K562 (cell line): ENCODE data around the gene KCNJ9. TPM values are rescaled to one million over a fixed set of nuclear protein-coding genes. Genes with fewer than 3 reads are reported as not detected.

ENCODE experiments used
- ATAC-seq: fragments of 200-7000 bp; cut with Tn5 transposase; 3 replicates; pipeline ENCODE4 v1.9.1; 2020; ENCODE audit warnings: moderate library complexity
- BruUV-seq: library from RNA; stranded (reverse); fragments of 400-500 nt; replicated peaks from 2 replicates; lab custom pipeline; 2021; lab: Mats Ljungman, UMichigan
- CTCF ChIA-PET: fragments of 300-600 bp; formaldehyde crosslinking; extraction: SDS; loops from one replicate; lab custom pipeline; 2021; ENCODE audit warnings: low intra/inter-chr PET ratio; lab: Yijun Ruan, JAX
- POLR2A ChIA-PET: fragments of 300-600, 350-650 bp; sonication (Branson Sonifier 250); formaldehyde crosslinking; extraction: SDS; loops from one replicate; lab custom pipeline; 2021; ENCODE audit warnings: antibody characterized with exemption, inconsistent platforms; lab: Yijun Ruan, JAX
- DNase-seq, 4 experiments: peaks; one replicate each; pipeline versions ENCODE4 v3.0.0 to v3.0.0-alpha.2; 2011 to 2018; ENCODE audit warnings: low spot score in 3 of 4, mixed read lengths in 3 of 4; ENCODE audit errors: extremely low read depth in 1 of 4
- FAIRE-seq: peaks from 2 replicates; lab custom pipeline; 2011; peaks lifted over from hg19 to GRCh38; lab: Jason Lieb, UNC
- H2AFZ ChIP-seq: 2 replicates; pipeline ENCODE4 v1.6.0; 2011; ENCODE audit warnings: low read depth, low read length, control low read depth, inconsistent platforms
- H3K27ac ChIP-seq: fragments of 200-600 bp; 3 replicates; pipeline ENCODE4 v1.8.0; 2011; ENCODE audit warnings: low read depth, mild to moderate bottlenecking, control low read depth, inconsistent platforms, low read length, moderate library complexity, mixed read lengths; ENCODE audit errors: extremely low read depth
- H3K27me3 ChIP-seq, 2 experiments: fragments of 300-600 bp in 1 of 2; 2 replicates in 1 of 2; 3 replicates in 1 of 2; pipeline versions ENCODE4 v1.6.0 to v1.8.0; 2011; ENCODE audit warnings: inconsistent platforms in 2 of 2, low read length in 2 of 2, mild to moderate bottlenecking in 1 of 2, mixed read lengths in 1 of 2, moderate library complexity in 1 of 2; ENCODE audit not compliant: control insufficient read depth in 2 of 2, insufficient read depth in 2 of 2
- H3K36me3 ChIP-seq: fragments of 300-600 bp; 3 replicates; pipeline ENCODE4 v1.8.0; 2011; ENCODE audit warnings: mild to moderate bottlenecking, low read length, inconsistent platforms; ENCODE audit not compliant: control insufficient read depth, insufficient read depth
- H3K4me1 ChIP-seq, 2 experiments: fragments of 200-600 bp in 1 of 2; replicated peaks in 1 of 2; 2 replicates in 1 of 2; 3 replicates in 1 of 2; pipeline versions ENCODE4 v1.5.1 to v1.8.0; 2011; ENCODE audit warnings: inconsistent platforms in 2 of 2, low read length in 2 of 2, mild to moderate bottlenecking in 1 of 2, mixed read lengths in 1 of 2, moderate library complexity in 1 of 2; ENCODE audit not compliant: control insufficient read depth in 2 of 2, insufficient read depth in 2 of 2
- H3K4me2 ChIP-seq: 2 replicates; pipeline ENCODE4 v1.6.1; 2011; ENCODE audit warnings: low read length, control low read depth, inconsistent platforms, mixed read lengths; ENCODE audit not compliant: insufficient read depth
- H3K4me3 ChIP-seq: fragments of 200-600 bp; sonication (generic), shearing (Covaris generic); 2 replicates; pipeline ENCODE4 v1.5.1; 2016; ENCODE audit warnings: control low read depth, inconsistent platforms
- H3K79me2 ChIP-seq: fragments of 200-600 bp; 3 replicates; pipeline ENCODE4 v1.8.0; 2011; ENCODE audit warnings: low read length, inconsistent platforms; ENCODE audit not compliant: control insufficient read depth, insufficient read depth
- H3K9ac ChIP-seq, 2 experiments: 2 replicates each; pipeline versions ENCODE4 v1.6.0 to v1.6.1; 2011; ENCODE audit warnings: low read depth in 2 of 2, low read length in 2 of 2, control low read depth in 1 of 2, inconsistent platforms in 1 of 2, mild to moderate bottlenecking in 1 of 2, mixed read lengths in 1 of 2; ENCODE audit not compliant: insufficient read depth in 1 of 2
- H3K9me1 ChIP-seq: one replicate; pipeline ENCODE4 v1.6.0; 2011; ENCODE audit warnings: inconsistent platforms, mild to moderate bottlenecking, low read length, moderate library complexity; ENCODE audit not compliant: control insufficient read depth, insufficient read depth
- H3K9me3 ChIP-seq: replicated peaks from 2 replicates; pipeline ENCODE4 v1.5.1; 2011; ENCODE audit warnings: low read depth, low read length, inconsistent platforms; ENCODE audit not compliant: control insufficient read depth, insufficient read depth
- H4K20me1 ChIP-seq: replicated peaks from 2 replicates; pipeline ENCODE4 v1.6.1; 2011; ENCODE audit warnings: low read length, inconsistent platforms, mixed read lengths; ENCODE audit not compliant: control insufficient read depth, insufficient read depth
- BMI1 ChIP-seq: fragments of 150-350 bp; IDR thresholded peaks from 2 replicates; pipeline ENCODE4 v1.6.1; 2014; ENCODE audit warnings: low read length
- GABPA ChIP-seq: fragments of 200-800 bp; sonication (Bioruptor generic); conservative IDR thresholded peaks from 2 replicates; pipeline ENCODE4 v1.6.1; 2016; ENCODE audit warnings: low read depth, missing genetic modification characterization, missing compliant biosample characterization
- SIN3B ChIP-seq: fragments of 450-650 bp; IDR thresholded peaks from 2 replicates; pipeline ENCODE4 v1.6.1; 2017; ENCODE audit warnings: low read depth, mild to moderate bottlenecking, moderate library complexity
- WGBS: fragments of 100-300 bp; shearing (Covaris generic); methylation state at CpG from one replicate; pipeline ENCODE4 v1.1.6; 2016; ENCODE audit warnings: low coverage, mixed read lengths; ENCODE audit not compliant: insufficient coverage; ENCODE audit errors: missing lambda C conversion rate; 5-methylcytosine and 5-hydroxymethylcytosine counted together
- in situ Hi-C: fragments of 300-500 bp; cut with MboI; formaldehyde crosslinking; loops from 4 replicates; pipeline ENCODE4 v1.15.0; 2018; ENCODE audit warnings: inconsistent platforms, mixed read lengths
- intact Hi-C: fragments of 100-400 bp; cut with micrococcal nuclease; formaldehyde crosslinking; loops from 2 replicates; pipeline ENCODE4 v1.14.2; 2022
- polyA plus RNA-seq, 8 experiments: library from polyadenylated mRNA; depleted of rRNA in 4 of 8; stranded (reverse) in 5 of 8; unstranded in 3 of 8; fragments of >200 nt; fragmentation: Nextera tagmentation in 2 of 8; fragmentation: Illumina TruSeq in 1 of 8; extraction: Ambion mirVana in 2 of 8; extraction: Trizol in 1 of 8; gene quantifications; 2 replicates each; pipeline versions ENCODE4 v1.2.1 to v1.2.3, GENCODE V29; 2011 to 2014; ENCODE audit warnings: inconsistent platforms in 1 of 8, missing spikeins in 1 of 8
- total RNA-seq, 7 experiments: library from RNA; depleted of rRNA in 6 of 7; stranded (reverse); fragments of >200 nt in 6 of 7; fragmentation: Illumina TruSeq in 2 of 7; extraction: Trizol in 2 of 7; gene quantifications; 2 replicates each; pipeline versions ENCODE4 v1.2.1 to v1.2.3, GENCODE V29; 2011 to 2021; ENCODE audit warnings: low replicate concordance in 1 of 7
- TF ChIP-seq, protein P1 (sequence below): fragments of 250-450 bp; sonication (Bioruptor Pico); IDR thresholded peaks from 2 replicates; pipeline ENCODE4 v1.5.0; 2022; ENCODE audit warnings: mild to moderate bottlenecking
- TF ChIP-seq, protein P2 (sequence below): sonication (generic); formaldehyde crosslinking; IDR thresholded peaks from 2 replicates; pipeline ENCODE4 v1.8.1; 2023; ENCODE audit warnings: mild to moderate bottlenecking, missing genetic modification reagents
- TF ChIP-seq, protein P3 (sequence below): fragments of 450-650 bp; IDR thresholded peaks from 2 replicates; pipeline ENCODE4 v1.6.1; 2016; ENCODE audit warnings: mild to moderate bottlenecking, moderate library complexity

Gene KCNJ9
- total and polyA plus RNA-seq, 9 of the 15 experiments (the other 6 are each of a cell fraction or from before 2014, with no cell fraction given) = not detected

DNA sequence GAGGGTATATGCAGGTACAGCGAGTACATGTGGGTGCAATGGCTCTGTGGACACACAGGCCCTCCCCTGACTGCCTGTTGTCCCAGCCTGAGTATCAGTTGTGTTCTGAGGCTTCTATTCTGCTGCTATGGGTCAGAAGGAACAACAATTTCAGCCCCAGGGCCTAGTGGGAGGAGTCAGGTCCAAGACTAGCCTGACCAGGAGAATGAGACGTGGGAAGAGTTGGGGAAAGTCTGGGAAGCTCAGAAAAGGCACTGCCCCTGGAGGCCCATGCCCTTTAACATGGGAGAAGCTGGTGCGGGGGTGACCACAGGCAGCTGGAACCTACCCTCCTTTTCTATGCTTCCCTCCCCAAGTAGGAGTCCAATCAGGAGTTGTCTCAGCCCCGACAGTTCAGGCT lies 9.4 kb downstream of the KCNJ9 start:
- no peaks in the 10 kb centered on the region for H3K36me3 ChIP-seq
- in situ Hi-C loops = no loop called here
- no TSS peak for BruUV-seq
- ChIA-PET CTCF (no interaction called here), POLR2A (no interaction called here)
- H3K4me3 ChIP-seq = no peak overlapping the region
- no peaks in the 10 kb centered on the region for H3K79me2 ChIP-seq
- 43% methylated on average over 4 of the region's 4 CpGs for WGBS
- no peak overlapping the region for H2AFZ ChIP-seq
- no peak overlapping the region for H3K4me2 ChIP-seq
- H3K27me3 ChIP-seq = no peaks in the 10 kb centered on the region
- no peaks in the 10 kb centered on the region for H3K9me1 ChIP-seq
- peaks cover 0 to 24% of the 10 kb centered on the region in 2 experiments; a peak in 1 of 5 replicates for H3K4me1 ChIP-seq
- ATAC-seq (no peak), FAIRE-seq (no peak), DNase-seq (no peak)
- intact Hi-C loops = no loop called here
- H3K9ac ChIP-seq = no peak overlapping the region
- no peak overlapping the region for H3K27ac ChIP-seq
- H3K9me3 ChIP-seq = no peaks in the 10 kb centered on the region
- H4K20me1 ChIP-seq = peaks cover 5% of the 10 kb centered on the region; the same call in 1 of the 2 replicates
- no peak for TF ChIP-seq SIN3B
- TF ChIP-seq, protein P1, sequence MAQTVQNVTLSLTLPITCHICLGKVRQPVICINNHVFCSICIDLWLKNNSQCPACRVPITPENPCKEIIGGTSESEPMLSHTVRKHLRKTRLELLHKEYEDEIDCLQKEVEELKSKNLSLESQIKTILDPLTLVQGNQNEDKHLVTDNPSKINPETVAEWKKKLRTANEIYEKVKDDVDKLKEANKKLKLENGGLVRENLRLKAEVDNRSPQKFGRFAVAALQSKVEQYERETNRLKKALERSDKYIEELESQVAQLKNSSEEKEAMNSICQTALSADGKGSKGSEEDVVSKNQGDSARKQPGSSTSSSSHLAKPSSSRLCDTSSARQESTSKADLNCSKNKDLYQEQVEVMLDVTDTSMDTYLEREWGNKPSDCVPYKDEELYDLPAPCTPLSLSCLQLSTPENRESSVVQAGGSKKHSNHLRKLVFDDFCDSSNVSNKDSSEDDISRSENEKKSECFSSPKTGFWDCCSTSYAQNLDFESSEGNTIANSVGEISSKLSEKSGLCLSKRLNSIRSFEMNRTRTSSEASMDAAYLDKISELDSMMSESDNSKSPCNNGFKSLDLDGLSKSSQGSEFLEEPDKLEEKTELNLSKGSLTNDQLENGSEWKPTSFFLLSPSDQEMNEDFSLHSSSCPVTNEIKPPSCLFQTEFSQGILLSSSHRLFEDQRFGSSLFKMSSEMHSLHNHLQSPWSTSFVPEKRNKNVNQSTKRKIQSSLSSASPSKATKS (CRISPR knock-in tag) = no peak
- TF ChIP-seq, protein P2, sequence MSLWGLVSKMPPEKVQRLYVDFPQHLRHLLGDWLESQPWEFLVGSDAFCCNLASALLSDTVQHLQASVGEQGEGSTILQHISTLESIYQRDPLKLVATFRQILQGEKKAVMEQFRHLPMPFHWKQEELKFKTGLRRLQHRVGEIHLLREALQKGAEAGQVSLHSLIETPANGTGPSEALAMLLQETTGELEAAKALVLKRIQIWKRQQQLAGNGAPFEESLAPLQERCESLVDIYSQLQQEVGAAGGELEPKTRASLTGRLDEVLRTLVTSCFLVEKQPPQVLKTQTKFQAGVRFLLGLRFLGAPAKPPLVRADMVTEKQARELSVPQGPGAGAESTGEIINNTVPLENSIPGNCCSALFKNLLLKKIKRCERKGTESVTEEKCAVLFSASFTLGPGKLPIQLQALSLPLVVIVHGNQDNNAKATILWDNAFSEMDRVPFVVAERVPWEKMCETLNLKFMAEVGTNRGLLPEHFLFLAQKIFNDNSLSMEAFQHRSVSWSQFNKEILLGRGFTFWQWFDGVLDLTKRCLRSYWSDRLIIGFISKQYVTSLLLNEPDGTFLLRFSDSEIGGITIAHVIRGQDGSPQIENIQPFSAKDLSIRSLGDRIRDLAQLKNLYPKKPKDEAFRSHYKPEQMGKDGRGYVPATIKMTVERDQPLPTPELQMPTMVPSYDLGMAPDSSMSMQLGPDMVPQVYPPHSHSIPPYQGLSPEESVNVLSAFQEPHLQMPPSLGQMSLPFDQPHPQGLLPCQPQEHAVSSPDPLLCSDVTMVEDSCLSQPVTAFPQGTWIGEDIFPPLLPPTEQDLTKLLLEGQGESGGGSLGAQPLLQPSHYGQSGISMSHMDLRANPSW (CRISPR knock-in tag) = no peak
- no peak for TF ChIP-seq BMI1
- TF ChIP-seq, protein P3, sequence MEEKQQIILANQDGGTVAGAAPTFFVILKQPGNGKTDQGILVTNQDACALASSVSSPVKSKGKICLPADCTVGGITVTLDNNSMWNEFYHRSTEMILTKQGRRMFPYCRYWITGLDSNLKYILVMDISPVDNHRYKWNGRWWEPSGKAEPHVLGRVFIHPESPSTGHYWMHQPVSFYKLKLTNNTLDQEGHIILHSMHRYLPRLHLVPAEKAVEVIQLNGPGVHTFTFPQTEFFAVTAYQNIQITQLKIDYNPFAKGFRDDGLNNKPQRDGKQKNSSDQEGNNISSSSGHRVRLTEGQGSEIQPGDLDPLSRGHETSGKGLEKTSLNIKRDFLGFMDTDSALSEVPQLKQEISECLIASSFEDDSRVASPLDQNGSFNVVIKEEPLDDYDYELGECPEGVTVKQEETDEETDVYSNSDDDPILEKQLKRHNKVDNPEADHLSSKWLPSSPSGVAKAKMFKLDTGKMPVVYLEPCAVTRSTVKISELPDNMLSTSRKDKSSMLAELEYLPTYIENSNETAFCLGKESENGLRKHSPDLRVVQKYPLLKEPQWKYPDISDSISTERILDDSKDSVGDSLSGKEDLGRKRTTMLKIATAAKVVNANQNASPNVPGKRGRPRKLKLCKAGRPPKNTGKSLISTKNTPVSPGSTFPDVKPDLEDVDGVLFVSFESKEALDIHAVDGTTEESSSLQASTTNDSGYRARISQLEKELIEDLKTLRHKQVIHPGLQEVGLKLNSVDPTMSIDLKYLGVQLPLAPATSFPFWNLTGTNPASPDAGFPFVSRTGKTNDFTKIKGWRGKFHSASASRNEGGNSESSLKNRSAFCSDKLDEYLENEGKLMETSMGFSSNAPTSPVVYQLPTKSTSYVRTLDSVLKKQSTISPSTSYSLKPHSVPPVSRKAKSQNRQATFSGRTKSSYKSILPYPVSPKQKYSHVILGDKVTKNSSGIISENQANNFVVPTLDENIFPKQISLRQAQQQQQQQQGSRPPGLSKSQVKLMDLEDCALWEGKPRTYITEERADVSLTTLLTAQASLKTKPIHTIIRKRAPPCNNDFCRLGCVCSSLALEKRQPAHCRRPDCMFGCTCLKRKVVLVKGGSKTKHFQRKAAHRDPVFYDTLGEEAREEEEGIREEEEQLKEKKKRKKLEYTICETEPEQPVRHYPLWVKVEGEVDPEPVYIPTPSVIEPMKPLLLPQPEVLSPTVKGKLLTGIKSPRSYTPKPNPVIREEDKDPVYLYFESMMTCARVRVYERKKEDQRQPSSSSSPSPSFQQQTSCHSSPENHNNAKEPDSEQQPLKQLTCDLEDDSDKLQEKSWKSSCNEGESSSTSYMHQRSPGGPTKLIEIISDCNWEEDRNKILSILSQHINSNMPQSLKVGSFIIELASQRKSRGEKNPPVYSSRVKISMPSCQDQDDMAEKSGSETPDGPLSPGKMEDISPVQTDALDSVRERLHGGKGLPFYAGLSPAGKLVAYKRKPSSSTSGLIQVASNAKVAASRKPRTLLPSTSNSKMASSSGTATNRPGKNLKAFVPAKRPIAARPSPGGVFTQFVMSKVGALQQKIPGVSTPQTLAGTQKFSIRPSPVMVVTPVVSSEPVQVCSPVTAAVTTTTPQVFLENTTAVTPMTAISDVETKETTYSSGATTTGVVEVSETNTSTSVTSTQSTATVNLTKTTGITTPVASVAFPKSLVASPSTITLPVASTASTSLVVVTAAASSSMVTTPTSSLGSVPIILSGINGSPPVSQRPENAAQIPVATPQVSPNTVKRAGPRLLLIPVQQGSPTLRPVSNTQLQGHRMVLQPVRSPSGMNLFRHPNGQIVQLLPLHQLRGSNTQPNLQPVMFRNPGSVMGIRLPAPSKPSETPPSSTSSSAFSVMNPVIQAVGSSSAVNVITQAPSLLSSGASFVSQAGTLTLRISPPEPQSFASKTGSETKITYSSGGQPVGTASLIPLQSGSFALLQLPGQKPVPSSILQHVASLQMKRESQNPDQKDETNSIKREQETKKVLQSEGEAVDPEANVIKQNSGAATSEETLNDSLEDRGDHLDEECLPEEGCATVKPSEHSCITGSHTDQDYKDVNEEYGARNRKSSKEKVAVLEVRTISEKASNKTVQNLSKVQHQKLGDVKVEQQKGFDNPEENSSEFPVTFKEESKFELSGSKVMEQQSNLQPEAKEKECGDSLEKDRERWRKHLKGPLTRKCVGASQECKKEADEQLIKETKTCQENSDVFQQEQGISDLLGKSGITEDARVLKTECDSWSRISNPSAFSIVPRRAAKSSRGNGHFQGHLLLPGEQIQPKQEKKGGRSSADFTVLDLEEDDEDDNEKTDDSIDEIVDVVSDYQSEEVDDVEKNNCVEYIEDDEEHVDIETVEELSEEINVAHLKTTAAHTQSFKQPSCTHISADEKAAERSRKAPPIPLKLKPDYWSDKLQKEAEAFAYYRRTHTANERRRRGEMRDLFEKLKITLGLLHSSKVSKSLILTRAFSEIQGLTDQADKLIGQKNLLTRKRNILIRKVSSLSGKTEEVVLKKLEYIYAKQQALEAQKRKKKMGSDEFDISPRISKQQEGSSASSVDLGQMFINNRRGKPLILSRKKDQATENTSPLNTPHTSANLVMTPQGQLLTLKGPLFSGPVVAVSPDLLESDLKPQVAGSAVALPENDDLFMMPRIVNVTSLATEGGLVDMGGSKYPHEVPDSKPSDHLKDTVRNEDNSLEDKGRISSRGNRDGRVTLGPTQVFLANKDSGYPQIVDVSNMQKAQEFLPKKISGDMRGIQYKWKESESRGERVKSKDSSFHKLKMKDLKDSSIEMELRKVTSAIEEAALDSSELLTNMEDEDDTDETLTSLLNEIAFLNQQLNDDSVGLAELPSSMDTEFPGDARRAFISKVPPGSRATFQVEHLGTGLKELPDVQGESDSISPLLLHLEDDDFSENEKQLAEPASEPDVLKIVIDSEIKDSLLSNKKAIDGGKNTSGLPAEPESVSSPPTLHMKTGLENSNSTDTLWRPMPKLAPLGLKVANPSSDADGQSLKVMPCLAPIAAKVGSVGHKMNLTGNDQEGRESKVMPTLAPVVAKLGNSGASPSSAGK = no peak
- TF ChIP-seq GABPA = no peak
